Central memory CD8-positive, alpha-beta T cell (primary cell): ENCODE results near the gene RBM22.

Experiments
- ATAC-seq: fragments of 150-1000 bp; cut with Tn5 transposase; replicated peaks from 2 replicates; pipeline ENCODE4 v1.10.0; 2022; ENCODE audit warnings: mild to moderate bottlenecking, moderate FRiP score, moderate number of reproducible peaks; ENCODE audit not compliant: poor library complexity, severe bottlenecking; ENCODE audit errors: extremely low read depth
- DNase-seq, 2 donors: peaks; one replicate each; pipeline ENCODE4 v3.0.0; 2021; ENCODE audit warnings: low spot score in 2 of 2
- H3K27ac Mint-ChIP-seq: one replicate; pipeline ENCODE4 v1.8.0; 2022; ENCODE audit warnings: low read depth, mild to moderate bottlenecking, moderate library complexity, mixed read lengths
- H3K27me3 Mint-ChIP-seq: one replicate; pipeline ENCODE4 v1.8.0; 2022; ENCODE audit warnings: mixed read lengths
- H3K36me3 Mint-ChIP-seq: one replicate; pipeline ENCODE4 v1.8.0; 2022; ENCODE audit warnings: mild to moderate bottlenecking, moderate library complexity, mixed read lengths; ENCODE audit not compliant: insufficient read depth
- H3K4me1 Mint-ChIP-seq: one replicate; pipeline ENCODE4 v1.8.0; 2022; ENCODE audit warnings: mixed read lengths
- H3K4me3 Mint-ChIP-seq: one replicate; pipeline ENCODE4 v1.8.0; 2022; ENCODE audit warnings: mild to moderate bottlenecking, moderate library complexity, mixed read lengths
- H3K9me3 Mint-ChIP-seq: one replicate; pipeline ENCODE4 v1.8.0; 2022; ENCODE audit warnings: mixed read lengths

The RBM22 gene

GRCh38 chr5:150670275-150670947, 30.5 kb downstream of the RBM22 start:
- peaks cover 9% of the 10 kb centered on the region for H3K4me1 Mint-ChIP-seq
- H3K4me3 Mint-ChIP-seq, result peak overlapping the region; percentile 39
- ATAC-seq (no peak), DNase-seq (no peak)
- no peaks in the 10 kb centered on the region for H3K36me3 Mint-ChIP-seq
- no peaks in the 10 kb centered on the region for H3K9me3 Mint-ChIP-seq
- no peak overlapping the region for H3K27ac Mint-ChIP-seq
- H3K27me3 Mint-ChIP-seq, result peaks cover 20% of the 10 kb centered on the region

GRCh38 chr5:150665044-150665443, 35.8 kb downstream of the RBM22 start:
- DNase-seq, result no peak
- H3K36me3 Mint-ChIP-seq, result no peaks in the 10 kb centered on the region
- H3K9me3 Mint-ChIP-seq, result no peaks in the 10 kb centered on the region
- no peak overlapping the region for H3K27ac Mint-ChIP-seq
- no peak overlapping the region for H3K4me3 Mint-ChIP-seq
- peaks cover 36% of the 10 kb centered on the region for H3K27me3 Mint-ChIP-seq
- H3K4me1 Mint-ChIP-seq, result no peaks in the 10 kb centered on the region
- ATAC-seq, result no peak

- ATAC-seq (no peak), DNase-seq (no peak)
- H3K27me3 Mint-ChIP-seq, result peaks cover 30% of the 10 kb centered on the region
- H3K9me3 Mint-ChIP-seq, result no peaks in the 10 kb centered on the region
- no peaks in the 10 kb centered on the region for H3K36me3 Mint-ChIP-seq
- H3K4me3 Mint-ChIP-seq, result no peak overlapping the region
- H3K27ac Mint-ChIP-seq, result no peak overlapping the region
- no peaks in the 10 kb centered on the region for H3K4me1 Mint-ChIP-seq
Measured at GRCh38 chr5:150663936-150664335, 36.9 kb downstream of the RBM22 start.

GRCh38 chr5:150662731-150663516, 37.9 kb downstream of the RBM22 start:
- no peak for DNase-seq
- peaks cover under 1% of the 10 kb centered on the region for H3K4me1 Mint-ChIP-seq
- no peak overlapping the region for H3K27ac Mint-ChIP-seq
- no peak for ATAC-seq
- no peaks in the 10 kb centered on the region for H3K36me3 Mint-ChIP-seq
- H3K27me3 Mint-ChIP-seq, result peaks cover 30% of the 10 kb centered on the region
- no peaks in the 10 kb centered on the region for H3K9me3 Mint-ChIP-seq
- H3K4me3 Mint-ChIP-seq, result no peak overlapping the region

GRCh38 chr5:150661821-150662596, 38.9 kb downstream of the RBM22 start:
- peaks cover 30% of the 10 kb centered on the region for H3K27me3 Mint-ChIP-seq
- ATAC-seq, result no peak
- H3K36me3 Mint-ChIP-seq, result no peaks in the 10 kb centered on the region

GRCh38 chr5:150661086-150661485, 39.8 kb downstream of the RBM22 start, which contains the start of gene MYOZ3:
TSS of gene MYOZ3 (plus strand) at chr5:150661251. CDS start at chr5:150662942, 1,691 bp downstream.
- DNase-seq, result no peak
- Mint-ChIP-seq H3K27me3 (peaks cover 30% of the 10 kb centered on the region), H3K4me3 (no peak within 1 kb of the TSS), H3K9me3 (no peaks in the 10 kb centered on the region), H3K27ac (no peak within 1 kb of the TSS), H3K4me1 (peaks cover 9% of the 10 kb centered on the region), H3K36me3 (peaks cover 2% of the 10 kb centered on the region)
- no peak for ATAC-seq

More at GRCh38 chr5:150661821-150662596, 38.9 kb downstream of the RBM22 start:
- Mint-ChIP-seq H3K9me3 (no peaks in the 10 kb centered on the region), H3K4me3 (no peak overlapping the region), H3K4me1 (peaks cover 9% of the 10 kb centered on the region), H3K27ac (no peak overlapping the region)
- DNase-seq, result no peak

- Mint-ChIP-seq H3K27ac (no peak overlapping the region), H3K36me3 (peaks cover 2% of the 10 kb centered on the region), H3K9me3 (no peaks in the 10 kb centered on the region), H3K4me1 (peaks cover 9% of the 10 kb centered on the region), H3K27me3 (peaks cover 29% of the 10 kb centered on the region), H3K4me3 (no peak overlapping the region)
- DNase-seq (no peak), ATAC-seq (no peak)
Measured at GRCh38 chr5:150660108-150660831, 40.6 kb downstream of the RBM22 start.

GRCh38 chr5:150659360-150660107, 41.3 kb downstream of the RBM22 start:
- no peak for ATAC-seq
- DNase-seq, result no peak
- Mint-ChIP-seq H3K36me3 (peaks cover 2% of the 10 kb centered on the region), H3K4me3 (no peak overlapping the region), H3K9me3 (no peaks in the 10 kb centered on the region), H3K27ac (no peak overlapping the region), H3K4me1 (peaks cover 9% of the 10 kb centered on the region), H3K27me3 (peaks cover 21% of the 10 kb centered on the region)

GRCh38 chr5:150658699-150659265, 42.1 kb downstream of the RBM22 start:
- H3K36me3 Mint-ChIP-seq, result peaks cover 2% of the 10 kb centered on the region
- ATAC-seq, result no peak

GRCh38 chr5:150658121-150658520, 42.7 kb downstream of the RBM22 start:
- DNase-seq (no peak), ATAC-seq (no peak)
- H3K9me3 Mint-ChIP-seq, result no peaks in the 10 kb centered on the region
- peaks cover 2% of the 10 kb centered on the region for H3K36me3 Mint-ChIP-seq
- H3K27me3 Mint-ChIP-seq, result peaks cover 21% of the 10 kb centered on the region
- peak overlapping the region; percentile 73 for H3K4me3 Mint-ChIP-seq
- H3K4me1 Mint-ChIP-seq, result peaks cover 9% of the 10 kb centered on the region
- no peak overlapping the region for H3K27ac Mint-ChIP-seq

More at GRCh38 chr5:150658699-150659265, 42.1 kb downstream of the RBM22 start:
- Mint-ChIP-seq H3K27me3 (peaks cover 21% of the 10 kb centered on the region), H3K4me3 (no peak overlapping the region), H3K9me3 (no peaks in the 10 kb centered on the region), H3K27ac (no peak overlapping the region), H3K4me1 (peaks cover 9% of the 10 kb centered on the region)
- no peak for DNase-seq
